Mammary epithelial cell (primary cell): ENCODE results near the gene PFN1.

Experiments
- CTCF ChIP-seq, 2 donors: IDR thresholded peaks in 1 of 2; conservative IDR thresholded peaks in 1 of 2; 2 replicates each; pipeline ENCODE4 v1.5.1; 2011 to 2012; ENCODE audit warnings: inconsistent platforms in 2 of 2, low read length in 2 of 2, mild to moderate bottlenecking in 2 of 2, control low read depth in 1 of 2, low read depth in 1 of 2; ENCODE audit not compliant: insufficient read depth in 1 of 2; ENCODE audit errors: extremely low read depth in 1 of 2
- EZH2 ChIP-seq: IDR thresholded peaks from 2 replicates; pipeline ENCODE4 v1.6.1; 2012; ENCODE audit warnings: low read length, inconsistent platforms, borderline replicate concordance

- no peak for TF ChIP-seq CTCF (conservative IDR thresholded peaks at IDR 0.05 in 1 of 2, IDR thresholded peaks at IDR 0.05 in 1 of 2; ENCODE audit: extremely low read depth in 1 of 2, insufficient read depth in 1 of 2, low read depth in 1 of 2, low read length in 2 of 2)
- no peak for TF ChIP-seq EZH2
These were observed 2.4 kb upstream of the PFN1 start, which contains the start of gene ENO3 for GRCh38 chr17:4950746-4951204.
